T-helper 2 cell treated with Interferon-gamma antibody and Interleukin-4, amounts not matched to agents 100 ng/mL and 5 ng/mL, for 36 hours (primary cell): ENCODE results near the gene PTGER4. TPM values are rescaled to one million over a fixed set of nuclear protein-coding genes. Genes with fewer than 3 reads are reported as not detected.
"Not testable (repeated sequence)": the region's sequence is repeated elsewhere in the genome, so short reads cannot be mapped to it uniquely, and the experiment has no call there.

Experiments
- intact Hi-C: fragments of 100-400 bp; cut with micrococcal nuclease; formaldehyde crosslinking; loops from one replicate; pipeline ENCODE4 v1.15.1; 2023
- total RNA-seq: library from RNA; stranded (reverse); gene quantifications from 2 replicates; pipeline ENCODE4 v1.2.3, GENCODE V29; 2022

The PTGER4 gene
- 82.2 and 84.2 TPM in 2 replicates for total RNA-seq

DNA sequence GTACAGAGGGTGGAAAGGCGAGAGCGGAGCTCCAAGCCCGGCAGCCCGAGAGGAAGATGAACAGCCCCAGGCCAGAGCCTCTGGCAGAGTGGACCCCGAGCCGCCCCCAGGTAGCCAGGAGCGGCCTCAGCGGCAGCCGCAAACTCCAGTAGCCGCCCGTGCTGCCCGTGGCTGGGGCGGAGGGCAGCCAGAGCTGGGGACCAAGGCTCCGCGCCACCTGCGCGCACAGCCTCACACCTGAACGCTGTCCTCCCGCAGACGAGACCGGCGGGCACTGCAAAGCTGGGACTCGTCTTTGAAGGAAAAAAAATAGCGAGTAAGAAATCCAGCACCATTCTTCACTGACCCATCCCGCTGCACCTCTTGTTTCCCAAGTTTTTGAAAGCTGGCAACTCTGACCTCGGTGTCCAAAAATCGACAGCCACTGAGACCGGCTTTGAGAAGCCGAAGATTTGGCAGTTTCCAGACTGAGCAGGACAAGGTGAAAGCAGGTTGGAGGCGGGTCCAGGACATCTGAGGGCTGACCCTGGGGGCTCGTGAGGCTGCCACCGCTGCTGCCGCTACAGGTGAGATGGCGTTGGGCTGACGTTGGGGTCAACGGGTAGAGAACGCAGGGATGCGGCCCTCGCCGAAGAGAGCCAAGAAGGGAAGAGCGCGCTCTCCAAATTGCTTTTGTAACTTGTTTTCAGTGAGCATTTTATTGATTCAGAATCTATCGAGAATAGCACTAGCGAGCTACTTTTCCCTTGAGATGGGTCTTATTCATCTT is at the start of gene PTGER4:
TSS of gene PTGER4 (plus strand) at position 3 of the 769 bp plus-strand sequence. CDS start 1,079 bp downstream, outside the sequence.
- intact Hi-C loops = loop anchor here (1.0 to 5.0 kb wide), 12 partner anchors 8 to 1478 kb away; partner anchors contain the start of gene RPL37

DNA sequence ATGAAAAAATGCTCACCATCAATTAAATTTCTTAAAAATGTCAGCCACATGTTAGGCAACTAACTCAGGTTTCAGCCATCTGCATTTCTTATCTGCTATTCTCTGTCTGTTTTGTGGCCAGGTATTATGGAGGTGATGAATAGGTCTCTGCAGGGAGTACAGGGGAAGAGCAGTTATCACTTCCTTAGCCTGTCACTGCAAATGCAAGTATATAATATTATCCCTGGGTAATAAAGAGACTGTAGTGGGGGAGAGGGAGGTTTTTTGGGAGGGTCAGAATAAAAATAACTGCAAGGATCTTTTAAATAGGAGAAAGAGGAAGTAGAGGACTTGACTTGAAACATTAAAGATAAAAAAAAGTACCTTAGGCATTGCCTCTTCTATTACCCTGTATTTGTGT is 49.6 kb upstream of the PTGER4 start:
- intact Hi-C loops = no loop called here

DNA sequence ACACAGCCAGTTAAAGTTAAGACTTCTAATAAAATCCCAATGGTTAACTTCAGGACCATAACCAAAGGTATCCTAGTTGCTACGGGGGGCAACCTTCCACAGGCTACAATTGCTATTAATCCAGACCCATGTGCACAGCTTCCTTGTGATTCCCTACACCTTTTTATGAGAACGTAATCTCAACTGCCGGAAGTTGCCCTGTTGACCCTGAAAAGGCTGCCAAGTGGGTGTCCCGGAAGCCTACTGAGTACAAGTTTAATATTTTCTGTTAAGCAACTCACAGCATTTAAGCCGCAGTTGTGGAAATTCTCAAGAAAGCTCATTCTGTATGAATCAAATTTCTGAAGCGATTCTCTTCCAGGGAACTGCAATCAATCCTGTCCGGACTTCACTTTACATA is 48.5 kb upstream of the PTGER4 start:
- intact Hi-C loops = no loop called here

DNA sequence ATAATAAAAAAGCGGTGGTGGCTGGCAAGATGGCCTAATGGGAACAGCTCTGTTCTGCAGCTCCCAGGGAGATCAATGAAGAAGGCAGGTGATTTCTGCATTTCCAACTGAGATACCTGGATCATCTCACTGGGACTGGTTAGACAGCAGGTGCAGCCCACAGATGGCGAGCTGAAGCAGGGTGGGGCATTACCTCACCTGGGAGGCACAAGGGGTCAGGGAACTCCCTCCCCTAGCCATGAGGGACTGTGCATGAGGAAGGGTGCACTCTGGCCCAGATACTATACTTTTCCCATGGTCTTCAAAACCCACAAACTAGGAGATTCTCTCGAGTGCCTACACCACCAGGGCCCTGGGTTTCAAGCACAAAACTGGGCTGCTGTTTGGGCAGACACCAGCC is 45.6 kb upstream of the PTGER4 start:
- intact Hi-C loops = no loop called here

DNA sequence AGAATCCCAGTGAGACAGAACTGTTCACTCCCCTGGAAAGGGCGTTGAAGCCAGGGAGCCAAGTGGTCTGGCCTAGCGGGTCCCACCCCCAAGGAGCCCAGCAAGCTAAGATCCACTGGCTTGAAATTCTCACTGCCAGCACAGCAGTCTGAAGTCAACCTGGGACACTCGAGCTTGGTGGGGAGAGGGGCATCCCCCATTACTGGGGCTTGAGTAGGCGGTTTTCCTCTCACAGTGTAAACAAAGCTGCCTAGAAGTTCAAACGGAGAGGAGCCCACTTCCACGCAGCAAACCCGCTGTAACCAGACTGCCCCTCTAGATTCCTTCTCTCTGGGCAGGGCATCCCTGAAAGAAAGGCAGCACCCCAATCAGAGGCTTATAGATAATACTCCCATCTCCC is 45.1 kb upstream of the PTGER4 start:
- intact Hi-C loops = no loop called here

DNA sequence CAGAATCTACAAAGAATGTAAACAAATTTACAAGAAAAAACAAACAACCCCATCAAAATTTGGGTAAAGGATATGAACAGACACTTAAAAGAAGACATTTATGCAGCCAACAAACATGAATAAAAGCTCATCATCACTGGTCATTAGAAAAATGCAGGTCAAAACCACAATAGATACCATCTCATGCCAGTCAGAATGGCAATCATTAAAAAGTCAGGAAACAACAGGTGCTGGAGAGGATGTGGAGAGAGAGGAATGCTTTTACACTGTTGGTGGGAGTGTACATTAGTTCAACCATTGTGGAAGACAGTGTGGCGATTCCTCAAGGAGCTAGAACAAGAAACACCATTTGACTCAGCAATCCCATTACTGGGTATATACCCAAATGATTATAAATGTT is 40.2 kb upstream of the PTGER4 start:
- intact Hi-C loops = not testable (repeated sequence)

DNA sequence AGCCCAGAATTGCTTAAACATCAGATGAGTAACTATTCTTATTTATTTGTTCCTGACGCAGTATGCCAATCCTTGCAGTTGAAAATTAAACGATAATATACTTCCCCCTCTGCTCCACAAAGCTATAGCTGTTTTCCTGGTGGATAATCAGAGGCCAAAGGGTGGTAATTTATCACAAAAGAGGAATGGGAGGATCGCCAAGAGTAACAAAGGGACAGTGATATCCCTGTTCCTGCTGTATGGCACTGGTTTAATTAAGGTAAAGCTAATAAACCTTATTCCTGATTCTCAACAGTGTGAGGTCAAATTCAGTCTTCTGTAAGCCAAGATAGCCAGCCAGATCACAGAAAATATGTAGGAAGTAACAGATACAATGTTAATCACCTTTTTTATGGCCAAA is 33.4 kb upstream of the PTGER4 start:
- intact Hi-C loops = no loop called here

DNA sequence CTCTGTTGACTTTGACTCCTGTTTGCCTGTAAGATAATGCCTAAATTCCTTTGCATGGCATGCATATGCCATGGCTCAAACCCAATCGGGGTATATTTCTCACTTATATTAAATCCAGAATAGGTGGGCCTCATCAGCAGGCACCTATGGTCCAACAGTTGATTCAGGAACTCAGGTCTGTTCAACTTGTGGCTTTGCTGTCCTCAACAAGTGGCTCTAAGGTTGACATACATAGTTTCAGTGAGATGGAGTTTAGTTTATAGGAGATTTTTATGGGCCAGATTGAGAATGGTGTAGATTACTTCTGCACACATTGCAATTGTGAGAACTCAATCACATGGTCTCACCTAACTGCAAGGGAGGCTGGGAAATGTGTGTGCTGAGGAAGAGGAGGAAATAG is 31.6 kb upstream of the PTGER4 start:
- intact Hi-C loops = no loop called here

DNA sequence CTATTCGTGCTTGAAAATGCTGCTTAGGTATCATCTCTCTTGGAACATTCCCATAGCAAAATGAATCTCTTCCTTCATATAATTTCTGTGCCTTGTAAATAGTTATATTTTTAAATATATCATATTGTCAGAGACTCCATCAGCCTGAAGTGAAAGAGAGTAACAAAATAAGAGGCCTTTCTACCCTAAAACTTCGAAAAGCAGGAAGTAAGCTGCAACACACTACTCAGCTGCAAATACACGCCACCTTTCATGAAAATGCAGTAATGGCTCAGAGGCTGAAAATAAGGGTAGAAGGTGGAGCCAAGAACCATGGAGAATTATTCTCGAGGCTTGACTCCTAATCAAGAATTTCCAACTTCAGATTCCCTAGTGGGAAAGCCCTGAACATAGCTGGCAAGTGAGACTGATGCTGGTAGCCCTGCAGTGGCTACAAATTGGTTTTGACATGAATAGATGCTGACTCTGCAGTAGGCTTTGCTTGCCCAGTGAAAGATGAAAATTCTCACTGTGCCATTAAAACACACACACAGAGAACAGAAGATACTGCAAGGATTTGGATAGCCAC is 30.2 kb upstream of the PTGER4 start:
- intact Hi-C loops = loop anchor here (5.0 kb wide), 1 partner anchor 57 kb away; no protein-coding TSS in a partner anchor

DNA sequence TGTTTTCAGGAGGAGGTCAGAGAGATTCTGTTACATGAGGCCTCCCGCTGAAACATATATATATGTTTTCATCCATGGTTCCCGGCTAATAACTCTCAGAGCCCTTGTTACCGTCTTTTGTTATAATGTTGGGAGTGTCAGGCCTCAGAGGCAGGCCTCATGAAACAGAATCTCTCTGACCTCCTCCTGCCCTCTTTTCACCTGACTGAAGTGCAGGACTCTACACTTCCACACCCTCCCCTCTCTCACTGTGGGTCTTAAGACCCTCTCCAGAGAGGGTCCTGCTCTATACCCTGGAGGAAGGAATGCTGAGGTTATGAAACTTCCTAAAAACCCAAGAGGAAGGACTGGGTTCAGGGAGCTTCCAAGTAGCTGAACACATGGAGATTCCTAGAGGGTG is 28.5 kb upstream of the PTGER4 start:
- intact Hi-C loops = loop anchor here (5.0 kb wide), 1 partner anchor 59 kb away; no protein-coding TSS in a partner anchor

DNA sequence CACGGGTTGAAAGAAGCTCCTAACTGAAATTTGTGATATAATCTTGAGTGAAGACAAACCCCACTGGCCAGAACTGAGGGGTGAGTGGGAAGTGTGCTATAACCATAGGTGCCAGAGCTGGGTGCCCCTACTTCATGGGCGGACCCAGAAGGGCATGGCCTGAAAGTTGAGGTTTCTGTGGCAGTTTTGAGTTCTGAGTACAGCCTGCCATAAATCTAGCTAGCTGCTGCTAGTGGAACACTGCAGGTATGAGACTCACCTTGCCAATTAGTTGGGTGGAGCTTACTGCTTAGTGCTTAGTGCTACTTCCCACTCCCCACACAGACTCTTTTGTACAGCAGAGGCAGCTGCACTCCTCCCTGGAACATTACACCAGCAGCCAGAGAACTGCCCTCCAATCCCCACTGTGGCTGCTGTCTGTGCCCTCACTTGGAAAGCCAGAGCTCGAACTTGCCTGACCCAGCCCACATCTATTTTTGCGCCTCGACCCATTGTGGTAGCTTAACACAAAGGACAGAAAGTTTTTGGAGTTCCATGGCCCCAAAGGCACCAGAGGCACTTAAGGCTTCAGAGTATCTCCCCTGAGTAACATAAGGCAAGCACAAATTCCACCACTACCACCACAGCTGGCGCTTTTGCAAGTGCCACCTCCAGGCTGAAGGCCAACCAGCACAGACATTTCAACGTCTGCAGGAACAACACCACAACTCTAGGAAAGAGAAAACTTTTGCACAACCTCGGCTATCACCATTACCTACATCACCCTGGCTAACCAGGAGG is 27.1 kb upstream of the PTGER4 start:
- intact Hi-C loops = loop anchor here (5.0 kb wide), 1 partner anchor 60 kb away; no protein-coding TSS in a partner anchor

DNA sequence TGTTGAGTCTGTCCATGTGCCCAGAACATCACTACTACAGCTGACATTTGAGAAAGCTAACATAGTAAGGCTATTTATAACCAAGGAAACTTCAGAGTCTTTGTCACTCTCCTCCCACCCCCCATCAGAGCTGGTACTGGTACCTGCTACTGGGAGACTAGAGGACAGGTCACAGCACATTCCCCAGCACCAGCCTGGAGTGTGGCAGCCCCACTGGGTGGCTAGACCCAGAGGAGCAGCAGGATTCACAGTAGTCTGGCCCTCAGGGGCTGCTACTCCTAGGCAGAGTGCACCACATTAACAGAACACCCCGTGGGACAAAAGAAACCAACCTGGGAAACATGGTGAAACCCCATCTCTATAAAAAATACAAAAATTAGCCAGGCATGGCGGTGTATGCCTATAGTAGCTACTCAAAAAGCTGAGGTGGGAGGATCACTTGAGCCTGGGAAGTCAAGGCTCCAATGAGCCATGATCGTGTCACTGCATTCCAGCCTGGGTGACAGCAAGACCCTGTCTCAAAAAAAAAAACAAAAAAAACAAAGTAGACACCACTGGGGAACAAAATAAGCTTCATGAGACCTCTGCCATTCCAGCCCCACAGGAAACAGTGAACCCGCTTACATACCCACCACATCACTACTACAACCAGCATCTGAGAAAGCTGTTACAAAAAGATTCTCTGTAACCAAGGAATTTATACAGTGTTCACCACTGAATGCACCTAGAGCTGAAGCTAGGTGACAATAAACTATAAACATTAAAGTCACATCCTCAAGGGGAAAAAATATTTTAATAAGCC is 26.3 kb upstream of the PTGER4 start:
- intact Hi-C loops = loop anchor here (1.0 to 5.0 kb wide), 3 partner anchors 26 to 75 kb away; partner anchors contain the start of gene PTGER4

DNA sequence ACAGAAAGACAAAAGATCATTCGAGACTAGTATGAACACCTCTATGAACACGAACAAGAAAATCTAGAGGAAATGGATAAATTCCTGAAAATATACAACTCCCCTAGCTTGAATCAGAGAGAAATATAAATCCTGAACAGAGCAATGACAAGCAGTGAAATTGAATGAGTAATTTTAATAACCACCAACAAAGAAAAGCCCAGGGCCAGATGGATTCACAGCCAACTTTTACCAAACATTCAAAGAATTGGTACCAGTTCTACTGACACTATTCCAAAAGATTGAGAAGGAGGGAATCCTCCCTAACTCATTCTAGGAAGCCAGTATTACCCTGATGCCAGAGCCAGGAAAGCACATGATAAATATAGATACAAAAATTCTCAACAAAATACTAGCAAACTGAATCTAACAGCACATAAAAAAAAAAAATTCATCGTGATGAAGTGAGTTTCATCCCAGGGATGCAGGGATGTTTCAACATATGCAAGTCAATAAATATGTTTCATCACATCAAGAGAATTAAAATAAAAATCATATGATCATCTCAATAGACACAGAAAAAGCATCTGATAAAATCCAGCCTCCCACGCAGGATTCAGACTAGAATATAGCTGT is 25.2 kb upstream of the PTGER4 start:
- intact Hi-C loops = loop anchor here (1.0 to 5.0 kb wide), 3 partner anchors 25 to 76 kb away; partner anchors contain the start of gene PTGER4

DNA sequence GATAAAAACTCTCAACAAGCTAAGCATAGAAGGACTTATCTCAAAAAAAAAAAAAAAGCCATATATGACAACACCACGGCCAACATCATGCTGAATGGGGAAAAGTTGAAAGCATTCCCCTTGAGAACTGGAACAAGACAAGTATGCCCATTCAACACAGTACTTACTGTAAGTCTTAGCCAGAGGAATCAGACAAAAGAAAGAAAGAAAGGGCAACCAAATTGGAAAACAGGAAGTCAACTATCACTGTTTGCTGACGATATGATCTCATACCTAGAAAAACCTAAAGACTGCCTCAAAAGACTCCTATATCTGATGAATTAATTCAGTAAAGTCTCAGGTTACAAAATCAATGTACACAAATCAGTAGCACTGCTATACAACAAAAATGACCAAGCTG is 24.6 kb upstream of the PTGER4 start:
- intact Hi-C loops = loop anchor here (2.0 kb wide), 1 partner anchor 76 kb away; no protein-coding TSS in a partner anchor

DNA sequence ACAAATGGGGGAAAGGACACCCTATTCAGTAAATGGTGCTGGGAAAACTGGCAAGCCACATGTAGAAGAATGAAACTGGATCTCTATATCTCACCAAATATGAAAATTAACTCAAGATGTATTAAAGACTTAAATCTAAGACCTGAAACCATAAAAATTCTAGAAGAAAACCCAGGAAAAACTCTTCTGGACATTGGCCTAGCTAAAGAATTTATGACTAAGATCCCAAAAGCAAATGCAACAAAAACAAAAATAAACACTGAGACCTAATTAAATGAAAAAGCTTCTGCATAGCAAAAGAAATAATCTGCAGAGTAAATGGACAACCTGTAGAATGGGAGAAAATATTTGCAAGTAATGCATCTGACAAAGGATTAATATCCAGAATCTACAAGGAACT is 23.6 kb upstream of the PTGER4 start:
- intact Hi-C loops = not testable (repeated sequence)

DNA sequence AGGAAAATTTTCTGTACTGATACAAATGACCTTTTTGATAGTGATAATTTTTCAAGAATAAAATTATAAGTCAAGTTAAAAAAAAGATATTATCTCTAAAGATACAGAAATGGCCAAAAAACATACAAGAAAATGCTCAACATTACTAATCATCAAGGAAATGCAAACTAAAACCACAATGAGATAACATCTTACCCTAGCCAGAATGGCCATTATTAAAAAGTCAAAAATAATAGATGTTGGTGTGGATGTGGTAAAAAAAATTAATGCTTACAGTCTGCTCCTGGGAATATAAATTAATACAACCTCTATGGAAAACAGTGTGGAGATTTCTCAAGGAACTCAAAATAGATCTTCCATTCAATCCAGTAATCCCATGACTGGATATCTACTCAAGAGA is 22.9 kb upstream of the PTGER4 start:
- intact Hi-C loops = no loop called here

DNA sequence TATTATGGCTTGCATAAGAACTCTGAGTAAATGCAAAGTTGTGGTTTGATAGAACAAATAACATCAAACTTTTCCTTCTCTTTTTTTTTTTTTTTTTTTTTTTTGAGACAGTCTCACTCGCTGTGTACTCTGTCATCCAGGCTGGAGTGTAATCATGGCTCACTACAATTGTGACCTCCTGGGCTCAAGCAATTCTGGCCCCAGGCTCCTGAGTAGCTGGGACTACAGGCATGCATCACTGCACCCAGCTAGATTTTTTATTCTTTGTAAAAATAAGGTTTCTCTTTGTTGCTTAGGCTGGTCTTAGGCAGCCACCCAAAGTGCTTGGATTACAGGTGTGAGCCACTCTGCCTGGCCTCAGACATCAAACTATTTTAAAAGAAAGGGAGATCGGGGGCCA is 19.0 kb upstream of the PTGER4 start:
- intact Hi-C loops = no loop called here

DNA sequence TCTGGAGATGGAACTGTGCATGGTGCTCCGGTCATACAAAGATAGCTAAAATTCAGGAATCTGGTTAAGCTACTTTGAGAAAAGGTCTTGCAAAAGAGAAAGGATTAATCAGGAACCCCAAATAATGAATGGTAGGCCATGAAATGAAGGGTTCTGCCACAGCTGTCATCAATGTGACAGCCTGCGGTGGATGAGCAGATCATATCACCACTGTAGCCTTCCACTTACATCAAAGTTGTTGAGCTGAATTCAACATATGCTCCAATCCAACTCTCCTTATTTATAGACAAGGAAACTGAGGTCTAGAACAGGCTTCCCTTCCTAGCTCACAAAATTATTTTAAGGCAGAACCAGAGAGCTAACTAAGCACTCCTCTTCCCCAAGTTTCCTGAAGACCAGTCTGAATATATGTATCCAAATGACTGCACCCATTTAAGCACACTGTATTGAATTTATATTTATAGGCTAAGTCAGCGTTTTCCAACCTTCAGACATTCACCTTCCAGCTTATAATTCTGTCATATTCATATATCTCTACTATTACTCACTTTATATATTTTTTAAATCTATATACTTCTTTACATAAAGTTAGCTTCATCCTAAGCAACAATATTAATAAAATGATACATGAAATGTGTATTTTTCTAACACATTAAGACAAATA is 13.9 kb upstream of the PTGER4 start:
- intact Hi-C loops = no loop called here

DNA sequence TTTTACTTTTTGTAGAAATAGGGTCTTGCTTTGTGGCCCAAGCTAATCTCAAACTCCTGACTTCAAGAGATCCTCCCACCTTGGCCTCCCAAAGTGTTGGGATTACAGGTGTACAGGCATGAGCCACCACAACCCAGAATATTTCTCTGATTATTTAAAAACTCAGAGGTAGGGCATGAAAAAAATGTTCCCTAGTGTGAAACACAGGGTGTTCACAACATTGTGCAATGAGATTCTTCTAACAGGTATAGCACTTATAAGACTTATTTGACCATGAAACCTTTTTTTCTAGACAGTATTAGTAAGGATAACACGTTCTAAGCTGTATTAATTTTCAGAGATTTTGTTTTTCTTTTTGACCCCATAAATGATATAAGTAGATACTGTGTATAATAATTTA is 13.1 kb upstream of the PTGER4 start:
- intact Hi-C loops = no loop called here

DNA sequence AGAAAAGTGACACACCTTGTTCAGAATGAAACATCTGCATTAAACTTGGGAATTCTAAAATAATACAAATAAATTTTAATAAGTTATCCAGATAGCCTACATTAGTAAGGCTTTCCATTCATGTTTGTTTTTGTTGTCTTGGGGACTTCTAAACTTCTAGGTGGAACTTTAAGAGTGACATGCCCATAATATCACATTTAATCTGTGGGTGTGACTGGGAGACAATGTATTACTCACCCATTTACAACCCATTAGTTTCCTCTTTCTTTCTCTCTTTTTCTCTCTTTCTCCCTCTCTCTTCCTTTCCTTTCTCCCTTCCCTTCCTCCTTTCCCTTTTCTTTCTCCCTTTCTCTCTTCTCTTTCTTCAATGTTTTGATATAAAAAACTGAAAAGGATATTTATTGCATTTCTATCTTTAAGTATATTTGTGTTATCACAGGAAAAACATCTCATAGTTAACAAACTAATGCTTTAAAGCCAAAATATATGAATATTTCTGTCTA is 12.5 kb upstream of the PTGER4 start:
- intact Hi-C loops = no loop called here
